Keratinocyte (primary cell): ENCODE measurements around the gene ETFA.

Source experiments
- EZH2 ChIP-seq: IDR thresholded peaks from one replicate; pipeline ENCODE4 v1.6.1; 2012; ENCODE audit warnings: inconsistent platforms, mild to moderate bottlenecking, low read length, moderate library complexity
- TF ChIP-seq, protein P1 (sequence below), 3 experiments: IDR thresholded peaks in 1 of 3; conservative IDR thresholded peaks in 1 of 3; optimal IDR thresholded peaks in 1 of 3; 2 replicates in 2 of 3; 3 replicates in 1 of 3; pipeline versions ENCODE3 to v1.5.1; 2011; ENCODE audit warnings: low read length in 3 of 3, mild to moderate bottlenecking in 3 of 3, moderate library complexity in 2 of 3, control low read depth in 1 of 3, inconsistent platforms in 1 of 3; ENCODE audit not compliant: insufficient read depth in 2 of 3; ENCODE audit errors: extremely low read depth in 1 of 3

DNA sequence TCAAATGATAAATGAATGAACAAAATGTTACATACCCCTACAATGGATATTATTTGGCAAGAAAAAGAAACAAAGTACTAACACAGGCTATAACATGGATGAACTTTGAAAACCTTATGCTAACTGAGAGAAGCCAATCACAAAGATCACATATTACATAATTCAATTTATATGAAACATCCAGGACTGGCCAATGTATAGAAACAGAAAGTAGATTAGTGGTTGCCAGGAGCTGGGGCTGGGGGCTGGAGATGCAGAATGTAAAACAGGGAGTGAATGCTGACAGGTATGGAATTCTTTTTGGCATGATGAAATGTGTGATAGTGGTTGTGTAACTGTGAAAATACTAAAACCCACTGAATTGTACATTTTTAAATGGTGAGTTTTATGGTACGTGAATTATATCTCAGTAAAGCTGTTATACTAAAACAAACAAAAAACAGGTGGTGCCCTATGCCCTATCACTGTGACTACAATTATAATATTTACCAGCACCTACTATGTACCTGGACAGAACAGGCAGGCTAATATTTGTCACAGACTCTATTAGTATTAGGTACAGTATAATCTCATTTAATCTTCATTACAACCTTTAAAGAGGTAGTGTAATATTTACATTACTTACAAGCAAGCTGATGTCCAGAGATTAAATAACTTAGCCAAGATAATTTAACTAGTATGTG is 90.0 kb downstream of the ETFA start:
- TF ChIP-seq, protein P1, sequence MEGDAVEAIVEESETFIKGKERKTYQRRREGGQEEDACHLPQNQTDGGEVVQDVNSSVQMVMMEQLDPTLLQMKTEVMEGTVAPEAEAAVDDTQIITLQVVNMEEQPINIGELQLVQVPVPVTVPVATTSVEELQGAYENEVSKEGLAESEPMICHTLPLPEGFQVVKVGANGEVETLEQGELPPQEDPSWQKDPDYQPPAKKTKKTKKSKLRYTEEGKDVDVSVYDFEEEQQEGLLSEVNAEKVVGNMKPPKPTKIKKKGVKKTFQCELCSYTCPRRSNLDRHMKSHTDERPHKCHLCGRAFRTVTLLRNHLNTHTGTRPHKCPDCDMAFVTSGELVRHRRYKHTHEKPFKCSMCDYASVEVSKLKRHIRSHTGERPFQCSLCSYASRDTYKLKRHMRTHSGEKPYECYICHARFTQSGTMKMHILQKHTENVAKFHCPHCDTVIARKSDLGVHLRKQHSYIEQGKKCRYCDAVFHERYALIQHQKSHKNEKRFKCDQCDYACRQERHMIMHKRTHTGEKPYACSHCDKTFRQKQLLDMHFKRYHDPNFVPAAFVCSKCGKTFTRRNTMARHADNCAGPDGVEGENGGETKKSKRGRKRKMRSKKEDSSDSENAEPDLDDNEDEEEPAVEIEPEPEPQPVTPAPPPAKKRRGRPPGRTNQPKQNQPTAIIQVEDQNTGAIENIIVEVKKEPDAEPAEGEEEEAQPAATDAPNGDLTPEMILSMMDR (optimal IDR thresholded peaks at IDR 0.05 in 1 of 3, IDR thresholded peaks at IDR 0.05 in 1 of 3, conservative IDR thresholded peaks at IDR 0.05 in 1 of 3; ENCODE audit: extremely low read depth in 1 of 3, insufficient read depth in 2 of 3, low read length in 3 of 3): no peak
- no peak for TF ChIP-seq EZH2
